GM21825 (cell line): ENCODE results near the gene ROR2.

Source experiments
- ATAC-seq: cut with Tn5 transposase; IDR thresholded peaks from one replicate; pipeline ENCODE4 v1.9.1; 2021; ENCODE audit warnings: mild to moderate bottlenecking, moderate library complexity; ENCODE audit not compliant: unreplicated experiment

ROR2 gene

GRCh38 chr9:91603932-91604331 lies 346.1 kb downstream of the ROR2 start:
- ATAC-seq = no peak

- no peak for ATAC-seq
Observed at GRCh38 chr9:91599564-91599963, 350.5 kb downstream of the ROR2 start.

GRCh38 chr9:91591627-91592026 lies 358.4 kb downstream of the ROR2 start:
- ATAC-seq = no peak

- ATAC-seq = no peak
Observed at GRCh38 chr9:91589101-91589553, 360.9 kb downstream of the ROR2 start.

- no peak for ATAC-seq
Observed at GRCh38 chr9:91586282-91586681, 363.7 kb downstream of the ROR2 start.

GRCh38 chr9:91583966-91584365 lies 366.1 kb downstream of the ROR2 start:
- ATAC-seq = no peak

- no peak for ATAC-seq
Observed at GRCh38 chr9:91583161-91583875, 366.7 kb downstream of the ROR2 start.

GRCh38 chr9:91582181-91582580 lies 367.8 kb downstream of the ROR2 start:
- ATAC-seq = no peak

GRCh38 chr9:91580136-91580535 lies 369.9 kb downstream of the ROR2 start:
- no peak for ATAC-seq

- ATAC-seq = no peak
Observed at GRCh38 chr9:91578911-91579310, 371.1 kb downstream of the ROR2 start.

GRCh38 chr9:91577633-91578061 lies 372.4 kb downstream of the ROR2 start:
- no peak for ATAC-seq

GRCh38 chr9:91572811-91573210 lies 377.2 kb downstream of the ROR2 start:
- ATAC-seq = no peak

- no peak for ATAC-seq
Observed at GRCh38 chr9:91572044-91572443, 378.0 kb downstream of the ROR2 start.

- no peak for ATAC-seq
Observed at GRCh38 chr9:91571036-91571435, 379.0 kb downstream of the ROR2 start.

GRCh38 chr9:91567642-91568274 lies 382.3 kb downstream of the ROR2 start:
- ATAC-seq = no peak

- ATAC-seq = no peak
Observed at GRCh38 chr9:91564081-91564670, 385.9 kb downstream of the ROR2 start.

GRCh38 chr9:91562416-91562815 lies 387.6 kb downstream of the ROR2 start:
- ATAC-seq = no peak

GRCh38 chr9:91560301-91560700 lies 389.7 kb downstream of the ROR2 start:
- ATAC-seq = no peak

GRCh38 chr9:91558879-91559278 lies 391.1 kb downstream of the ROR2 start:
- no peak for ATAC-seq

GRCh38 chr9:91558395-91558794 lies 391.6 kb downstream of the ROR2 start:
- no peak for ATAC-seq

GRCh38 chr9:91557327-91557726 lies 392.7 kb downstream of the ROR2 start:
- no peak for ATAC-seq

GRCh38 chr9:91555132-91555531 lies 394.9 kb downstream of the ROR2 start:
- no peak for ATAC-seq
